ENCODE measurements around the gene FLOT1. TPM values are rescaled to one million over a fixed set of nuclear protein-coding genes. Genes with fewer than 3 reads are reported as not detected.

The FLOT1 gene
- total and polyA plus RNA-seq, 2 of the 13 experiments (the other 11 are each of a cell fraction or from before 2014, with no cell fraction given), result 82.3 to 130 TPM

DNA sequence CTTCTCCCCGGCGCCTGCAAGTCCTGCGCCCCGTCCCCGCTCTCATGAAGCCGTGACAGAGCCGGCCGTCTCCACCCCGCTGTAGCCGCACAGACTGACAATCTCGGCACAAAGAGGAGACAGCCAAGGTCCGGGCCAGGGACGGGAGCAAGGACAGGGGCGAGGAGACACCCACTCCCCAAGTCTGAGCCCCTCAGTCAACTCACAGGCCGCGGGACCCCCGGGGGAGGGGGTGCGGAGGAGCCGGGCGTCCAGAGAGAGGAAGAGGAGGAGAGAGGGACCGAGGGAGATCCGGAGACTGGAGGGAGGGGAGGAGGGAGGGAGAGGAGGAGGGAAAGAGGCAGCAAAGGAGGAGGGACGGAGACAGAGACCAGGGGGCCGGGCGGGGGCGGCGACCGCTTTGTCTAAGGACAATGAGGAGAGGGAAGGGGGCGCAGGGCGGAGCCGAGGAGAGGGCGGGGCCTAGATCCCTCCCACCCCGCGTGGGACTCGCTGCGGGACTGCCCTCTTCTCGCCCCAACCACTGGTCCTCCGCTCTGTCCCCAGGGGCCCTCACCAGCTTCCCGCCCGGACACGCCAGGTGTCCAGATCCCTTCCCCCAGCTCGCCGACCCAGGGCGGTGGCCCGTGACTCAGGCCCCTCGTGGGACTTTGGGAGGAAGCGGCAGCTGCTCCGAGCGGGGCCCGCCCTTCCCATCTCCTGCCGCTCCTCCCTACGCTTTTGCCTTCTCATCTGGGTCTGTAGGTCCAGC, 55.4 kb downstream of the FLOT1 start (continued):
- TF ChIP-seq SOX13 (IDR thresholded peaks at IDR 0.05) (peak; percentile 75; the same call in 1 of the 2 replicates), SOX13 (CRISPR knock-in tag; conservative IDR thresholded peaks at IDR 0.05 in 1 of 2, IDR thresholded peaks at IDR 0.05 in 1 of 2) (peak in 1 of 2 experiments; percentile 85; a peak in 2 of 4 replicates), ZNF350 (CRISPR knock-in tag; IDR thresholded peaks at IDR 0.05; ENCODE audit: borderline replicate concordance, low read depth) (0 out of 2 replicates have a peak, but pooled peaks have one; percentile 32), RBFOX2 (IDR thresholded peaks at IDR 0.05; ENCODE audit: low read depth, low read length) (peak; percentile 59), ZSCAN30 (CRISPR knock-in tag; IDR thresholded peaks at IDR 0.05) (no peak), FOXK1 (CRISPR knock-in tag; IDR thresholded peaks at IDR 0.05; ENCODE audit: borderline replicate concordance, low read depth) (no peak), PHF5A (CRISPR knock-in tag; IDR thresholded peaks at IDR 0.05; ENCODE audit: low read depth, unreplicated experiment) (no peak), ZNF652 (CRISPR knock-in tag; IDR thresholded peaks at IDR 0.05; ENCODE audit: borderline replicate concordance, low read depth) (no peak), ZNF143 (CRISPR knock-in tag; IDR thresholded peaks at IDR 0.05) (no peak), ATF2 (CRISPR knock-in tag; IDR thresholded peaks at IDR 0.05) (peak; percentile 58; the same call in 1 of the 2 replicates), PRPF4 (IDR thresholded peaks at IDR 0.05; ENCODE audit: low read depth, low read length, poor library complexity, severe bottlenecking) (no peak), RXRB (CRISPR knock-in tag; IDR thresholded peaks at IDR 0.05; ENCODE audit: borderline replicate concordance) (peak; percentile 8; the same call in 1 of the 2 replicates), ZNF160 (CRISPR knock-in tag; IDR thresholded peaks at IDR 0.05) (no peak), ADNP (CRISPR knock-in tag; IDR thresholded peaks at IDR 0.05) (no peak), PHF21A (CRISPR knock-in tag; IDR thresholded peaks at IDR 0.05) (no peak; the same call in 1 of the 2 replicates), XBP1 (CRISPR knock-in tag; IDR thresholded peaks at IDR 0.05) (no peak), THAP11 (CRISPR knock-in tag; IDR thresholded peaks at IDR 0.05) (no peak), ZNF589 (CRISPR knock-in tag; conservative IDR thresholded peaks at IDR 0.05) (no peak), MEIS1 (CRISPR knock-in tag; IDR thresholded peaks at IDR 0.05; ENCODE audit: borderline replicate concordance) (no peak), BCL6 (CRISPR knock-in tag; IDR thresholded peaks at IDR 0.05) (no peak), ZNF20 (CRISPR knock-in tag; IDR thresholded peaks at IDR 0.05) (no peak), KLF11 (CRISPR knock-in tag; IDR thresholded peaks at IDR 0.05) (no peak), NBN (conservative IDR thresholded peaks at IDR 0.05) (no peak), ELF4 (CRISPR knock-in tag; IDR thresholded peaks at IDR 0.05; ENCODE audit: borderline replicate concordance) (no peak)
- TF ChIP-seq, protein P1, sequence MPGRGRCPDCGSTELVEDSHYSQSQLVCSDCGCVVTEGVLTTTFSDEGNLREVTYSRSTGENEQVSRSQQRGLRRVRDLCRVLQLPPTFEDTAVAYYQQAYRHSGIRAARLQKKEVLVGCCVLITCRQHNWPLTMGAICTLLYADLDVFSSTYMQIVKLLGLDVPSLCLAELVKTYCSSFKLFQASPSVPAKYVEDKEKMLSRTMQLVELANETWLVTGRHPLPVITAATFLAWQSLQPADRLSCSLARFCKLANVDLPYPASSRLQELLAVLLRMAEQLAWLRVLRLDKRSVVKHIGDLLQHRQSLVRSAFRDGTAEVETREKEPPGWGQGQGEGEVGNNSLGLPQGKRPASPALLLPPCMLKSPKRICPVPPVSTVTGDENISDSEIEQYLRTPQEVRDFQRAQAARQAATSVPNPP (CRISPR knock-in tag; IDR thresholded peaks at IDR 0.05), result no peak
- TF ChIP-seq, protein P2, sequence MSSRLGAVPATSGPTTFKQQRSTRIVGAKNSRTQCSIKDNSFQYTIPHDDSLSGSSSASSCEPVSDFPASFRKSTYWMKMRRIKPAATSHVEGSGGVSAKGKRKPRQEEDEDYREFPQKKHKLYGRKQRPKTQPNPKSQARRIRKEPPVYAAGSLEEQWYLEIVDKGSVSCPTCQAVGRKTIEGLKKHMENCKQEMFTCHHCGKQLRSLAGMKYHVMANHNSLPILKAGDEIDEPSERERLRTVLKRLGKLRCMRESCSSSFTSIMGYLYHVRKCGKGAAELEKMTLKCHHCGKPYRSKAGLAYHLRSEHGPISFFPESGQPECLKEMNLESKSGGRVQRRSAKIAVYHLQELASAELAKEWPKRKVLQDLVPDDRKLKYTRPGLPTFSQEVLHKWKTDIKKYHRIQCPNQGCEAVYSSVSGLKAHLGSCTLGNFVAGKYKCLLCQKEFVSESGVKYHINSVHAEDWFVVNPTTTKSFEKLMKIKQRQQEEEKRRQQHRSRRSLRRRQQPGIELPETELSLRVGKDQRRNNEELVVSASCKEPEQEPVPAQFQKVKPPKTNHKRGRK (CRISPR knock-in tag; IDR thresholded peaks at IDR 0.05), result no peak
- TF ChIP-seq, protein P3, sequence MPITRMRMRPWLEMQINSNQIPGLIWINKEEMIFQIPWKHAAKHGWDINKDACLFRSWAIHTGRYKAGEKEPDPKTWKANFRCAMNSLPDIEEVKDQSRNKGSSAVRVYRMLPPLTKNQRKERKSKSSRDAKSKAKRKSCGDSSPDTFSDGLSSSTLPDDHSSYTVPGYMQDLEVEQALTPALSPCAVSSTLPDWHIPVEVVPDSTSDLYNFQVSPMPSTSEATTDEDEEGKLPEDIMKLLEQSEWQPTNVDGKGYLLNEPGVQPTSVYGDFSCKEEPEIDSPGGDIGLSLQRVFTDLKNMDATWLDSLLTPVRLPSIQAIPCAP (CRISPR knock-in tag; IDR thresholded peaks at IDR 0.05; ENCODE audit: low read depth), result no peak
